KMS-11 (cell line): ENCODE results near the gene EARS2.

ENCODE experiments used
- H2AFZ ChIP-seq: fragments of 200-600 bp; sonication (generic); 2 replicates; pipeline ENCODE4 v1.6.1; 2016; ENCODE audit warnings: antibody characterized with exemption, mixed run types, low read depth
- H3K27ac ChIP-seq: fragments of 200-600 bp; sonication (generic); 2 replicates; pipeline ENCODE4 v1.6.1; 2016; ENCODE audit warnings: mild to moderate bottlenecking, mixed run types
- H3K27me3 ChIP-seq: fragments of 200-600 bp; sonication (generic); 2 replicates; pipeline ENCODE4 v1.6.1; 2017; ENCODE audit warnings: mild to moderate bottlenecking, low read depth, mixed run types, moderate library complexity; ENCODE audit not compliant: insufficient read depth
- H3K36me3 ChIP-seq: fragments of 200-600 bp; sonication (generic); 2 replicates; pipeline ENCODE4 v1.6.1; 2017; ENCODE audit warnings: mild to moderate bottlenecking, mixed run types; ENCODE audit not compliant: insufficient read depth
- H3K4me1 ChIP-seq: fragments of 200-600 bp; sonication (generic); 2 replicates; pipeline ENCODE4 v1.6.1; 2016; ENCODE audit warnings: mild to moderate bottlenecking, low read depth, mixed run types; ENCODE audit not compliant: poor library complexity, severe bottlenecking
- H3K4me2 ChIP-seq: fragments of 200-600 bp; sonication (generic); 2 replicates; pipeline ENCODE4 v1.7.0; 2016; ENCODE audit warnings: mild to moderate bottlenecking, mixed run types
- H3K4me3 ChIP-seq: fragments of 200-600 bp; sonication (generic); IDR thresholded peaks from 2 replicates; pipeline ENCODE4 v1.6.1; 2017; ENCODE audit warnings: low read depth, low read length, mixed read lengths; ENCODE audit not compliant: insufficient read depth
- H3K79me2 ChIP-seq: fragments of 200-600 bp; sonication (generic); 2 replicates; pipeline ENCODE4 v1.6.1; 2016; ENCODE audit warnings: low read depth, mixed run types; ENCODE audit not compliant: insufficient read depth
- H3K9ac ChIP-seq: fragments of 200-600 bp; sonication (generic); 2 replicates; pipeline ENCODE4 v1.6.1; 2016; ENCODE audit warnings: mild to moderate bottlenecking, mixed run types
- H4K20me1 ChIP-seq: fragments of 200-600 bp; sonication (generic); 2 replicates; pipeline ENCODE4 v1.6.1; 2016; ENCODE audit warnings: mild to moderate bottlenecking, mixed run types; ENCODE audit not compliant: insufficient read depth
- CTCF ChIP-seq: fragments of 200-600 bp; sonication (generic); conservative IDR thresholded peaks from 2 replicates; pipeline ENCODE4 v1.6.1; 2017; ENCODE audit warnings: low read depth, mild to moderate bottlenecking, antibody characterized with exemption, low read length, moderate library complexity, mixed read lengths

The EARS2 gene

GRCh38 chr16:23476289-23476688 is 80.9 kb downstream of the EARS2 start:
- H4K20me1 ChIP-seq: no peaks in the 10 kb centered on the region
- H3K9ac ChIP-seq: no peak overlapping the region
- H3K27ac ChIP-seq: no peak overlapping the region
- no peak overlapping the region for H3K4me3 ChIP-seq
- H2AFZ ChIP-seq: no peak overlapping the region
- peaks cover 12% of the 10 kb centered on the region; the same call in 1 of the 2 replicates for H3K36me3 ChIP-seq
- no peaks in the 10 kb centered on the region for H3K4me1 ChIP-seq
- H3K27me3 ChIP-seq: no peaks in the 10 kb centered on the region
- H3K4me2 ChIP-seq: no peak overlapping the region
- TF ChIP-seq CTCF: no peak
- H3K79me2 ChIP-seq: no peaks in the 10 kb centered on the region
